ENCODE data around the gene CCDC63.

The CCDC63 gene

GRCh38 chr12:110846615-110847566 lies at the start of gene CCDC63:
TSS of gene CCDC63 (plus strand) at chr12:110846987. CDS start at chr12:110852955, 5,968 bp downstream.
- DNase-seq: no peak

GRCh38 chr12:110798461-110798860 lies 48.3 kb upstream of the CCDC63 start:
- no peak for DNase-seq

- no peak for DNase-seq
These were observed 44.3 kb upstream of the CCDC63 start for GRCh38 chr12:110802489-110802888.

GRCh38 chr12:110804406-110804805 lies 42.4 kb upstream of the CCDC63 start:
- no peak for DNase-seq

GRCh38 chr12:110807640-110808039 lies 39.1 kb upstream of the CCDC63 start:
- DNase-seq: no peak

- DNase-seq: no peak
These were observed 37.6 kb upstream of the CCDC63 start for GRCh38 chr12:110809149-110809548.

- no peak for DNase-seq
These were observed 34.8 kb upstream of the CCDC63 start for GRCh38 chr12:110811972-110812371.

GRCh38 chr12:110813285-110813684 lies 33.5 kb upstream of the CCDC63 start:
- no peak for DNase-seq

GRCh38 chr12:110813756-110814155 lies 33.0 kb upstream of the CCDC63 start:
- no peak for DNase-seq

GRCh38 chr12:110816248-110816647 lies 30.5 kb upstream of the CCDC63 start:
- DNase-seq: no peak

GRCh38 chr12:110816779-110817178 lies 30.0 kb upstream of the CCDC63 start:
- no peak for DNase-seq

- no peak for DNase-seq
These were observed 28.3 kb upstream of the CCDC63 start for GRCh38 chr12:110818511-110818910.

GRCh38 chr12:110819150-110819549 lies 27.6 kb upstream of the CCDC63 start:
- no peak for DNase-seq

GRCh38 chr12:110819646-110820045 lies 27.1 kb upstream of the CCDC63 start:
- no peak for DNase-seq

GRCh38 chr12:110821917-110822316 lies 24.9 kb upstream of the CCDC63 start:
- no peak for DNase-seq

- DNase-seq: no peak
These were observed 23.9 kb upstream of the CCDC63 start for GRCh38 chr12:110822821-110823415.

- no peak for DNase-seq
These were observed 22.4 kb upstream of the CCDC63 start for GRCh38 chr12:110824342-110824741.

- no peak for DNase-seq
These were observed 21.3 kb upstream of the CCDC63 start for GRCh38 chr12:110825530-110825929.

- peak; percentile 42 for DNase-seq
These were observed 20.1 kb upstream of the CCDC63 start for GRCh38 chr12:110826592-110827200.

GRCh38 chr12:110829308-110829707 lies 17.5 kb upstream of the CCDC63 start:
- no peak for DNase-seq

GRCh38 chr12:110836291-110836690 lies 10.5 kb upstream of the CCDC63 start:
- no peak for DNase-seq

GRCh38 chr12:110841007-110841406 lies 5.8 kb upstream of the CCDC63 start:
- no peak for DNase-seq

GRCh38 chr12:110844131-110844530 lies 2.7 kb upstream of the CCDC63 start:
- DNase-seq: no peak

All from GF-D8 (cell line).